GM23338 (cell line): Measurements from ENCODE around the gene ABCC3.

Source experiments
- CREB1 ChIP-seq: fragments of 250-450 bp; sonication (Bioruptor Pico); IDR thresholded peaks from 2 replicates; pipeline ENCODE4 v1.5.0; 2020; ENCODE audit warnings: low read depth, mild to moderate bottlenecking, moderate library complexity
- EZH2 ChIP-seq: fragments of 200-600 bp; sonication (generic); IDR thresholded peaks from one replicate; pipeline ENCODE4 v1.8.0; 2017; ENCODE audit warnings: antibody characterized with exemption, mild to moderate bottlenecking, low read depth; ENCODE audit not compliant: unreplicated experiment
- EZH2phosphoT487 ChIP-seq: fragments of 200-600 bp; sonication (generic); IDR thresholded peaks from one replicate; pipeline ENCODE4 v1.8.1; 2018; ENCODE audit warnings: antibody characterized with exemption; ENCODE audit not compliant: unreplicated experiment
- JUNB ChIP-seq: IDR thresholded peaks from one replicate; pipeline ENCODE4 v1.6.1; 2016; ENCODE audit warnings: antibody characterized with exemption; ENCODE audit not compliant: unreplicated experiment
- POLR2AphosphoS5 ChIP-seq: IDR thresholded peaks from 2 replicates; pipeline ENCODE4 v1.6.1; 2016; ENCODE audit warnings: antibody characterized with exemption, low read depth
- TF ChIP-seq, protein P1 (sequence below), 2 experiments: fragments of 200-600 bp in 1 of 2; sonication (generic) in 1 of 2; conservative IDR thresholded peaks; 2 replicates each; pipeline versions ENCODE4 v1.5.1 to v1.6.1; 2016 to 2017; ENCODE audit warnings: antibody characterized with exemption in 2 of 2, low read depth in 2 of 2, mild to moderate bottlenecking in 2 of 2, moderate library complexity in 1 of 2
- TF ChIP-seq, protein P2 (sequence below): IDR thresholded peaks from 2 replicates; pipeline ENCODE4 v1.6.1; 2016; ENCODE audit warnings: antibody characterized with exemption
- TF ChIP-seq, protein P3 (sequence below): IDR thresholded peaks from one replicate; pipeline ENCODE4 v1.6.1; 2018; ENCODE audit warnings: antibody characterized with exemption; ENCODE audit not compliant: unreplicated experiment
- TF ChIP-seq, protein P4 (sequence below): fragments of 250-450 bp; sonication (Bioruptor Pico); IDR thresholded peaks from 2 replicates; pipeline ENCODE4 v1.5.0; 2020; ENCODE audit warnings: mild to moderate bottlenecking, moderate library complexity

DNA sequence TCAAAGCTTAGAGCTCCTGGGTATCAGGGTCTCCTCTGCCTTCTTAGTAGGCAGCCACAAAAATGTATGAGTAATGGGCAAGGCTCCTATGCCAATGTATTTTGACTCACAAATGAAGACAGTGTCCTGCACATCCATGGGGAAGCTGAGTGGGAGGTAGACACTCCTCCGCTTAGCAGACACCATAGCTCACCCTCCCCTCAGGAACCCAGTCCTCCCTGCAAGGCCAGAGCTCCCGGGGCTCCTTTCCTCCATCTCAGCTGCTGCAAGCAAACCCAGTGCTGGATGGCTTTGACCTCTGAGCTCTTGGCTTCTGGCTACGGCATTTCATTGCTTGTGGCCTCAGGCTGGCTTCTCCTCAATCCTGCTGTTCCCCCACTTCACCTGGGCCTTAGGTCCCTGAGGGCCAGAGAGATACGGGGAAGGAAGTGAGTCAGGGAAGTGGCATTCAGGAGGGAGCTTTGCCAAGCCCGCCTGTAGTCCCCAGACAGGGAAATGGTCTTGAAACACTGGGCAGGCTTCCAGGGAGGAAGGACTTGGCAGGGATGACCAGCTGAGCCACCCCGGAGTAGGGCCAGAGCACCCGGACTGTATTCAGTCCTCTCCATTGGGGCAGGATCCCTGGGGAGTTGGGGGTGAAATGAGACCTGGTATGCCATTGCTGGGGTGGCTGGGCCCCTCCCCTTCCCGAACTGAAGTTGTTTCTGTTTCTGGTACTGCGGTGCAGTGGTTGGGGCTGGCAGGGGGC, 4.5 kb downstream of the ABCC3 start:
- TF ChIP-seq, protein P1, sequence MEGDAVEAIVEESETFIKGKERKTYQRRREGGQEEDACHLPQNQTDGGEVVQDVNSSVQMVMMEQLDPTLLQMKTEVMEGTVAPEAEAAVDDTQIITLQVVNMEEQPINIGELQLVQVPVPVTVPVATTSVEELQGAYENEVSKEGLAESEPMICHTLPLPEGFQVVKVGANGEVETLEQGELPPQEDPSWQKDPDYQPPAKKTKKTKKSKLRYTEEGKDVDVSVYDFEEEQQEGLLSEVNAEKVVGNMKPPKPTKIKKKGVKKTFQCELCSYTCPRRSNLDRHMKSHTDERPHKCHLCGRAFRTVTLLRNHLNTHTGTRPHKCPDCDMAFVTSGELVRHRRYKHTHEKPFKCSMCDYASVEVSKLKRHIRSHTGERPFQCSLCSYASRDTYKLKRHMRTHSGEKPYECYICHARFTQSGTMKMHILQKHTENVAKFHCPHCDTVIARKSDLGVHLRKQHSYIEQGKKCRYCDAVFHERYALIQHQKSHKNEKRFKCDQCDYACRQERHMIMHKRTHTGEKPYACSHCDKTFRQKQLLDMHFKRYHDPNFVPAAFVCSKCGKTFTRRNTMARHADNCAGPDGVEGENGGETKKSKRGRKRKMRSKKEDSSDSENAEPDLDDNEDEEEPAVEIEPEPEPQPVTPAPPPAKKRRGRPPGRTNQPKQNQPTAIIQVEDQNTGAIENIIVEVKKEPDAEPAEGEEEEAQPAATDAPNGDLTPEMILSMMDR (conservative IDR thresholded peaks at IDR 0.05; ENCODE audit: low read depth in 2 of 2): no peak
- TF ChIP-seq POLR2AphosphoS5 (no peak), EZH2 (no peak), EZH2phosphoT487 (no peak), CREB1 (CRISPR knock-in tag) (no peak), JUNB (no peak)
- TF ChIP-seq, protein P2, sequence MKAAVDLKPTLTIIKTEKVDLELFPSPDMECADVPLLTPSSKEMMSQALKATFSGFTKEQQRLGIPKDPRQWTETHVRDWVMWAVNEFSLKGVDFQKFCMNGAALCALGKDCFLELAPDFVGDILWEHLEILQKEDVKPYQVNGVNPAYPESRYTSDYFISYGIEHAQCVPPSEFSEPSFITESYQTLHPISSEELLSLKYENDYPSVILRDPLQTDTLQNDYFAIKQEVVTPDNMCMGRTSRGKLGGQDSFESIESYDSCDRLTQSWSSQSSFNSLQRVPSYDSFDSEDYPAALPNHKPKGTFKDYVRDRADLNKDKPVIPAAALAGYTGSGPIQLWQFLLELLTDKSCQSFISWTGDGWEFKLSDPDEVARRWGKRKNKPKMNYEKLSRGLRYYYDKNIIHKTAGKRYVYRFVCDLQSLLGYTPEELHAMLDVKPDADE: no peak
- TF ChIP-seq, protein P3, sequence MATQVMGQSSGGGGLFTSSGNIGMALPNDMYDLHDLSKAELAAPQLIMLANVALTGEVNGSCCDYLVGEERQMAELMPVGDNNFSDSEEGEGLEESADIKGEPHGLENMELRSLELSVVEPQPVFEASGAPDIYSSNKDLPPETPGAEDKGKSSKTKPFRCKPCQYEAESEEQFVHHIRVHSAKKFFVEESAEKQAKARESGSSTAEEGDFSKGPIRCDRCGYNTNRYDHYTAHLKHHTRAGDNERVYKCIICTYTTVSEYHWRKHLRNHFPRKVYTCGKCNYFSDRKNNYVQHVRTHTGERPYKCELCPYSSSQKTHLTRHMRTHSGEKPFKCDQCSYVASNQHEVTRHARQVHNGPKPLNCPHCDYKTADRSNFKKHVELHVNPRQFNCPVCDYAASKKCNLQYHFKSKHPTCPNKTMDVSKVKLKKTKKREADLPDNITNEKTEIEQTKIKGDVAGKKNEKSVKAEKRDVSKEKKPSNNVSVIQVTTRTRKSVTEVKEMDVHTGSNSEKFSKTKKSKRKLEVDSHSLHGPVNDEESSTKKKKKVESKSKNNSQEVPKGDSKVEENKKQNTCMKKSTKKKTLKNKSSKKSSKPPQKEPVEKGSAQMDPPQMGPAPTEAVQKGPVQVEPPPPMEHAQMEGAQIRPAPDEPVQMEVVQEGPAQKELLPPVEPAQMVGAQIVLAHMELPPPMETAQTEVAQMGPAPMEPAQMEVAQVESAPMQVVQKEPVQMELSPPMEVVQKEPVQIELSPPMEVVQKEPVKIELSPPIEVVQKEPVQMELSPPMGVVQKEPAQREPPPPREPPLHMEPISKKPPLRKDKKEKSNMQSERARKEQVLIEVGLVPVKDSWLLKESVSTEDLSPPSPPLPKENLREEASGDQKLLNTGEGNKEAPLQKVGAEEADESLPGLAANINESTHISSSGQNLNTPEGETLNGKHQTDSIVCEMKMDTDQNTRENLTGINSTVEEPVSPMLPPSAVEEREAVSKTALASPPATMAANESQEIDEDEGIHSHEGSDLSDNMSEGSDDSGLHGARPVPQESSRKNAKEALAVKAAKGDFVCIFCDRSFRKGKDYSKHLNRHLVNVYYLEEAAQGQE: no peak
- TF ChIP-seq, protein P4, sequence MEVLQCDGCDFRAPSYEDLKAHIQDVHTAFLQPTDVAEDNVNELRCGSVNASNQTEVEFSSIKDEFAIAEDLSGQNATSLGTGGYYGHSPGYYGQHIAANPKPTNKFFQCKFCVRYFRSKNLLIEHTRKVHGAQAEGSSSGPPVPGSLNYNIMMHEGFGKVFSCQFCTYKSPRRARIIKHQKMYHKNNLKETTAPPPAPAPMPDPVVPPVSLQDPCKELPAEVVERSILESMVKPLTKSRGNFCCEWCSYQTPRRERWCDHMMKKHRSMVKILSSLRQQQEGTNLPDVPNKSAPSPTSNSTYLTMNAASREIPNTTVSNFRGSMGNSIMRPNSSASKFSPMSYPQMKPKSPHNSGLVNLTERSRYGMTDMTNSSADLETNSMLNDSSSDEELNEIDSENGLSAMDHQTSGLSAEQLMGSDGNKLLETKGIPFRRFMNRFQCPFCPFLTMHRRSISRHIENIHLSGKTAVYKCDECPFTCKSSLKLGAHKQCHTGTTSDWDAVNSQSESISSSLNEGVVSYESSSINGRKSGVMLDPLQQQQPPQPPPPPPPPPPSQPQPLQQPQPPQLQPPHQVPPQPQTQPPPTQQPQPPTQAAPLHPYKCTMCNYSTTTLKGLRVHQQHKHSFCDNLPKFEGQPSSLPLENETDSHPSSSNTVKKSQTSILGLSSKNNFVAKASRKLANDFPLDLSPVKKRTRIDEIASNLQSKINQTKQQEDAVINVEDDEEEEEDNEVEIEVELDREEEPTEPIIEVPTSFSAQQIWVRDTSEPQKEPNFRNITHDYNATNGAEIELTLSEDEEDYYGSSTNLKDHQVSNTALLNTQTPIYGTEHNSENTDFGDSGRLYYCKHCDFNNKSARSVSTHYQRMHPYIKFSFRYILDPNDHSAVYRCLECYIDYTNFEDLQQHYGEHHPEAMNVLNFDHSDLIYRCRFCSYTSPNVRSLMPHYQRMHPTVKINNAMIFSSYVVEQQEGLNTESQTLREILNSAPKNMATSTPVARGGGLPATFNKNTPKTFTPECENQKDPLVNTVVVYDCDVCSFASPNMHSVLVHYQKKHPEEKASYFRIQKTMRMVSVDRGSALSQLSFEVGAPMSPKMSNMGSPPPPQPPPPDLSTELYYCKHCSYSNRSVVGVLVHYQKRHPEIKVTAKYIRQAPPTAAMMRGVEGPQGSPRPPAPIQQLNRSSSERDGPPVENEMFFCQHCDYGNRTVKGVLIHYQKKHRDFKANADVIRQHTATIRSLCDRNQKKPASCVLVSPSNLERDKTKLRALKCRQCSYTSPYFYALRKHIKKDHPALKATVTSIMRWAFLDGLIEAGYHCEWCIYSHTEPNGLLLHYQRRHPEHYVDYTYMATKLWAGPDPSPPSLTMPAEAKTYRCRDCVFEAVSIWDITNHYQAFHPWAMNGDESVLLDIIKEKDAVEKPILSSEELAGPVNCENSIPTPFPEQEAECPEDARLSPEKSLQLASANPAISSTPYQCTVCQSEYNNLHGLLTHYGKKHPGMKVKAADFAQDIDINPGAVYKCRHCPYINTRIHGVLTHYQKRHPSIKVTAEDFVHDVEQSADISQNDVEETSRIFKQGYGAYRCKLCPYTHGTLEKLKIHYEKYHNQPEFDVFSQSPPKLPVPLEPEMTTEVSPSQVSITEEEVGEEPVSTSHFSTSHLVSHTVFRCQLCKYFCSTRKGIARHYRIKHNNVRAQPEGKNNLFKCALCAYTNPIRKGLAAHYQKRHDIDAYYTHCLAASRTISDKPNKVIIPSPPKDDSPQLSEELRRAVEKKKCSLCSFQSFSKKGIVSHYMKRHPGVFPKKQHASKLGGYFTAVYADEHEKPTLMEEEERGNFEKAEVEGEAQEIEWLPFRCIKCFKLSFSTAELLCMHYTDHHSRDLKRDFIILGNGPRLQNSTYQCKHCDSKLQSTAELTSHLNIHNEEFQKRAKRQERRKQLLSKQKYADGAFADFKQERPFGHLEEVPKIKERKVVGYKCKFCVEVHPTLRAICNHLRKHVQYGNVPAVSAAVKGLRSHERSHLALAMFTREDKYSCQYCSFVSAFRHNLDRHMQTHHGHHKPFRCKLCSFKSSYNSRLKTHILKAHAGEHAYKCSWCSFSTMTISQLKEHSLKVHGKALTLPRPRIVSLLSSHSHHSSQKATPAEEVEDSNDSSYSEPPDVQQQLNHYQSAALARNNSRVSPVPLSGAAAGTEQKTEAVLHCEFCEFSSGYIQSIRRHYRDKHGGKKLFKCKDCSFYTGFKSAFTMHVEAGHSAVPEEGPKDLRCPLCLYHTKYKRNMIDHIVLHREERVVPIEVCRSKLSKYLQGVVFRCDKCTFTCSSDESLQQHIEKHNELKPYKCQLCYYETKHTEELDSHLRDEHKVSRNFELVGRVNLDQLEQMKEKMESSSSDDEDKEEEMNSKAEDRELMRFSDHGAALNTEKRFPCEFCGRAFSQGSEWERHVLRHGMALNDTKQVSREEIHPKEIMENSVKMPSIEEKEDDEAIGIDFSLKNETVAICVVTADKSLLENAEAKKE (CRISPR knock-in tag): no peak
